GDM1 (cell line): ENCODE data around the gene SMYD2.

Experiments used
- DNase-seq: peaks from one replicate; lab custom pipeline; 2025; lab: John Stamatoyannopoulos, UW

The SMYD2 gene, protein sequence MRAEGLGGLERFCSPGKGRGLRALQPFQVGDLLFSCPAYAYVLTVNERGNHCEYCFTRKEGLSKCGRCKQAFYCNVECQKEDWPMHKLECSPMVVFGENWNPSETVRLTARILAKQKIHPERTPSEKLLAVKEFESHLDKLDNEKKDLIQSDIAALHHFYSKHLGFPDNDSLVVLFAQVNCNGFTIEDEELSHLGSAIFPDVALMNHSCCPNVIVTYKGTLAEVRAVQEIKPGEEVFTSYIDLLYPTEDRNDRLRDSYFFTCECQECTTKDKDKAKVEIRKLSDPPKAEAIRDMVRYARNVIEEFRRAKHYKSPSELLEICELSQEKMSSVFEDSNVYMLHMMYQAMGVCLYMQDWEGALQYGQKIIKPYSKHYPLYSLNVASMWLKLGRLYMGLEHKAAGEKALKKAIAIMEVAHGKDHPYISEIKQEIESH

DNA sequence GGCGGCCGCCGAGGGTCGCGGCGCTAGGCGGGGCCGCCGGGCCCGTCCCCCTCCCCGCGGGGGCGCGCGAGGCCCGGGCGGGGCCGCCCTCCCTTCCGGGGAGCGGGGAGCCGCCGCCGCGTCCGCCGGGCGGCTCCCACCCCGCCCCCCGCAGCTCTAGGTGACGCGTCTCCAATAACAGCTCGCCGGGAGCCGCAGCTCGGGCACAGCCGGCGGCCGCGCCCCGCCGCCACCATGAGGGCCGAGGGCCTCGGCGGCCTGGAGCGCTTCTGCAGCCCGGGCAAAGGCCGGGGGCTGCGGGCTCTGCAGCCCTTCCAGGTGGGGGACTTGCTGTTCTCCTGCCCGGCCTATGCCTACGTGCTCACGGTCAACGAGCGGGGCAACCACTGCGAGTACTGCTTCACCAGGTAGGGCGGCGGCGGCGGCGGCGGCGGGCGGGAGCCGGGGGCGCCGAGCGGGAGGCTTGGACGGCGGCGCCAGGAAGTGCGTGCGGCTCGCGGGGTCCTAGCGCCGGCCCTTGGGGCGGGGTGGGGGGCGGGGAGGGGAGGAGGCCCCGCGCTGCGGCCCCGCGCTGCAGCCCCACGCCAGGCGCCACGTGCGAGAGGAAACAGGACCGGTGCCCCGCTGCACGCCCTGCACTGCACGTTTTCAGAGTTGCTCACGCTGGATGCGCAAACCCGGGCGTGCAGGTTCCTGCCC is at the start of gene SMYD2:
SMYD2 (plus strand) TSS at position 139 of the 699 bp plus-strand sequence; CDS start at position 235, 96 bp downstream.
- peak; percentile 70 for DNase-seq

DNA sequence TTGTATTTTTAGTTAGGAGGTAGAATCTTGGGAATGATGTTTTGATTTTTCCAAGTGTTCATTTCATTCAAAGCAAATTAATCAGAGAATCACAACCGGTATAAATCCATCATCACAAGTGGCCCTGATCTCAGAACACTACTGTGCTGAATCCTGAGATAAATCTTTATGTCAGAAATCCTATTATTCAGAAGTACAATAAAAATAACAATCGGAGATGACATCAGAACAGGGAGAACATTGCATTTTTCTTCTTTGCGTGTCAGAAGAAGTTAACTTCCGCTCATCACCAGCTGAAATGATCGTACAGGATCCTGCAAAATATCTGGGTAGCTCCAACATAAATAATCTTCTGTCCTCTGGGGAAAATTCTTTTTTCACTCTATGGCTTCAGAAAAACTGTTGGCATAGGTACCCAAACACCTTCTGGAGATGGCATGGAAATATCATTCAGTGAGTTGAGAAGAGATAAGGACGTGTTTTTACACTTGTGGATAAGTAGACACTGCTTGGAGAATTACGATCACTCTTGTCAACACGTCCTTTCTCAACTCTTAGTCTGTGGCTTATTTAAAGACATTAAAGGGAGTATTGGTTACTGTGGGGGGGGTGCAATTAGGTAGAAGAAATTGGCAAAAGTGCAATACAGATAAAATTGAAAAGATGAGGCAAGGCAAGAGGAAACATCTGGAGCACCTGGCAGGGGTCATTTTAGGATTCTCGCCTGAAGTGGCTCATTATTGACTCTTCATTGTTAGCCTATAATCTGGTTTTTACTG is 46.9 kb upstream of the SMYD2 start:
- DNase-seq = no peak

DNA sequence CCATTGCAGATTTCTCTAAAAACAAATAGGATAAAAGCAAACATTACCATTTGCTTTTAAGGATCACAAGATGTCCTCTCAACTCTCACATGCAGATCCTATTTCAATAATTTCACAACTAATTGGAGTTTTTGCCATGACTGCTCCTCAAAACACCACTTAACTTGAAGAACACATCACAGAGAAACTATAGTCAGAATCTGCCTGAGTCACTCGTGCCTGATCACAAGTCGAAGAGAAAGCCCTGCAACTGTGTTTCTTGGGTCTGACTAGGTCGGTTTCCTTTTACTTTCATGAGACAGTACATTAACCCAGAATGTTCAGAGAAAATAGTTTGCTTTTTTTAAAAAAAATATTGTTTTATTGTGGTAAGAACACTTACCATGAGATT is 46.3 kb upstream of the SMYD2 start:
- no peak for DNase-seq

GRCh38 chr1:214236477-214236876 is 44.5 kb upstream of the SMYD2 start:
- DNase-seq = no peak

DNA sequence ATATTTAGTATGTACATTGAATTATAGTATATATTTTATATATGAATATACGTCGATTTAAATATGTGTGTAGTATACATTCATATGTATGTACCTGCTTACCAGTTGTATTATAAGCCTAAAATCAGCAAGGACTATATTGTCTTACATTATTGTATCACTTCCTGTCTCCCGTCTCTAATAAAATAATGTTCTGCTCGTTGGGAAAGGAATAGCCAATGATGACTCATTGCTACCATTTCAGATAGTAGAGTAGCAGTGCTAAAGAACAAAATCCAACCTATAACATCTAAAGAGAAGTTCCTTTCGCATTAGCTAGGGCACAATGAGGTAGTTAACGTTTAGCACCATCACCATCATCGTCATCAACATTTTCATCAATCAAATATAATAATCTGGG is 39.9 kb upstream of the SMYD2 start:
- no peak for DNase-seq

DNA sequence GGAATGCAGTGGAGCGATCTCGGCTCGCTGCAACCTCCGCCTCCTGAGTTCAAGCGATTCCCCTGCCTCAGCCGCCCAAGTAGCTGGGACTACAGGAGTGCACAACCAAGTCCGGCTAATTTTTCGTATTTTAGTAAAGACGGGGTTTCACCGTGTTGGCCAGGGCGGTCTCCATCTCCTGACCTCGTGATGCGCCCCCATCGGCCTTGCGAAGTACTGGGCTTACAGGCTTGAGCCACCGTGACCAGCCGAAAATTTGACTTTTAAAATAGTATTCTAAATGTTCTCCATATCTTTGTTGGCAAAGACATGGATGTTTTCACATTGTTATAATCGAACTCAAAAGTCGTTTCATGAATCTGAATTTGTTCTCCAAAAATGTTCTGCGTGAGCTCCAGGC is 36.7 kb upstream of the SMYD2 start:
- DNase-seq = no peak

GRCh38 chr1:214244841-214245240 is 36.1 kb upstream of the SMYD2 start:
- no peak for DNase-seq

GRCh38 chr1:214247501-214248041 is 33.4 kb upstream of the SMYD2 start:
- no peak for DNase-seq

DNA sequence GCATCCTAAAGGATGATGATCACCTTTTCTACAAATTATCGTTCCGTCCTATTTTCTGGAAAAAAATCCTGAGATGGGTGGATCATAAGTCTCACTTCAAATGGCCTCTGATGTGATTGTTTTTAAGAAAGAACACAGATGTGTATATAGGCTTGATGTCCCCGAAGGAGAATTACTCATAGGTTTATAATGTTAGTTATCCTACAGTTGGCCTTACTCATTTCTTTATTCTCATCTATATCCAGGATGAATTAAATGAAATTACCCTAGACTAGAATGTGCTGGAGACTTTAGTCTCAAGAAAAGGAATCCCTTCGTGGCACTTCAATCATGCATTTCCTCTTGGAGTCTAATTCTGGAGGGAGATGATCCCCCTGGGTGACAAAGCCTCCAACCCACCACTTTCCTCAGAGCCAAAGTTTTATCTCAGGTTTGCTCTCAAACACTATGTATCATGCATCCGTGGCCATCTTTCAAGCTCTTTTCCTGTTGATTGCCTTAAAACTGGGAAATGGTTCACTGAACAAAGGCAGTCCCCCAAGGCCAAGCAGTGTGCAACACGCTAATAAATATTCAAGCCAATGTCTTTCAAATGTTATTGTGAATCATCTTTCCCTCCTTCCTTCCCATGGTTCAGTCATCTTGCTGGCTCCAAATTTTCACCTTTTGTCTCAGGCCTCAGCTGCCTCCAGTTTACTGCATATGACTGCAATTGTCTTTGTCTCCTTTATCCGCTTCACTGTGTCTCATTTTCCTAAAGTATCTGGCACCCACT is 32.5 kb upstream of the SMYD2 start:
- DNase-seq = no peak

DNA sequence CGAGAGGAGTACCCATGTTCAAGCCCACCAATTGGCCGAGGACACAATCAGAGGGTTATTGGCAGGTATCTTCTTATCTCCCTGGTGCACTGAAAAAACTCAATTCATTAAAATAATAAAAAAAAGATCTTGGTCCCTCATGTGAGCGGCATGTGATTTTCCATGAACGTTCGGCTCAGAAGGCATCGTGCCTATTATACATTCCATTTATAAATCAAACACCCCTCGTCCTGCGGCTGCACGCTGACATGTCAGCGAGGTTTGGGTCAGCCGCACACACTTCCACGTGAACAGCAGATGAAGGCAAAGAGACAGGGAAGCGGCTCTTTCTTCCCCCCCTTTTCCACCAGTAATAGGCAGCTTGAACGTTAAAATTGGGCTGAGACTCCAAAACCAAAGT is 31.3 kb upstream of the SMYD2 start:
- no peak for DNase-seq

DNA sequence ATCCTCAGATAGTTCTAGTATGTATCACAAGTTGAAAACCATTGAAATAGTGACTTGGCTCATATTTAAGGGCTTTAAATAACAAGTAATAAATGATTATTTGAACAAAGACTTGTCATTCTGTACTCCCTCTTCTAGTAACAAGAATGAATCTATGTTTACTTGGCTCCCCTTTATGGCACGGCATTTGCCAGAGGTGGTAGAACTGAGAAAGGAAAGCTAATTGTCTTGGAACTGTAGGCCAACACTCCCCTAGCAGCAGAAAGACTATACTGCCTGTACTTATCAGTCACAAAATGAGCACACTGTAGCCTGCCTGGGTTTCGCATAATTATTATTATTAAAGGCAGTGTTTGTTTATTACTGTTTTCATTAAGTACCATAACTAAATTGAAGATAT is 29.6 kb upstream of the SMYD2 start:
- no peak for DNase-seq

GRCh38 chr1:214255509-214255908 is 25.4 kb upstream of the SMYD2 start:
- no peak for DNase-seq

GRCh38 chr1:214259353-214259977 is 21.5 kb upstream of the SMYD2 start:
- DNase-seq = peak; percentile 12

DNA sequence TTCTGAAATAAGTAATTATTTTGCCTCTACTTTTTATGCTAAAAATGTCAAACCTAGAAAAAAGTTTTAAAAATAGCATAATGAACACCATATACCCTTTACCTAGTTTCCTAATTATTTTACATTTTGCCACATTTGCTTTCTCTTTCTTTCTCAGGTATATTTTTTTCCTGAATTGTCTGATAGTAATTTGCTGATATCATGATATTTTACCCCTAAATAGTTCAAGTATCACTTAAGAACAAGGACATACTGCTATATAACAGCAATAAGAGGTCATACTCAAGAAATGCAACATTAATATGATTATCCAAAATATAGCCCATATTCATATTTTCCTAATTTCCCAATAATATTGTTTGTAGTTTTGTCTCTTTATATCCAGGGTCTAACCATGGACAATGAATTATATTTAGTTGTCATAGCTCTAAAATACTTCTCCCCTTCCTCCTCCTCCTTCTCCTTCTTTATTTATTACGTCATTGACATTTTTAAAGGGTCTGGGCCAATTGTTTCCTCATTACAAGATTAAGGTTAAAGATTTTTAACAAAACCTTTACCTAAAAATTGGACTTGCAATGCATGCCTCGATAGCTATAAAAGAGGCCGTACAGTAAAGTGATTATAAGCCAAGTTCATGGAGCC is 20.3 kb upstream of the SMYD2 start:
- no peak for DNase-seq

GRCh38 chr1:214261206-214262123 is 19.5 kb upstream of the SMYD2 start:
- peak; percentile 59 for DNase-seq

DNA sequence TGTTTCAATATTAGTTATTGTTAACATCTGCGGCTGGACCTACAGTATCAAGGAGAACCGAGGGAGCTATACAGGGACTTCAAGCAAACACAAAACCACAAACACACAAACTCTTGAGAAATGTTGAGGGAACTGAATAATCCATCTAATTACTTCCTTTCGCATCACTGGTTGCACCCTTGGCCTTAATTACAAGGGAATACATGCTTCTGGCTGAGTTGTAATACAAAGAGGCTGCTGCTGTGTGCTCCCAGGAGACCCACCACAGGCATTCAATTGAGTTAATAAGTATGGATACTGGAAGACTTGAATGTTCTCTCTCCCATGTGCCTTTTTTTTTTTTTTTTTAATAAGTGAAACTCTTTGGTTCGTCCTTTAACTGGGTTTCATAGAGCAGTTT is 16.8 kb upstream of the SMYD2 start:
- no peak for DNase-seq

- DNase-seq = no peak
Observed at GRCh38 chr1:214264976-214265375, 16.0 kb upstream of the SMYD2 start.

DNA sequence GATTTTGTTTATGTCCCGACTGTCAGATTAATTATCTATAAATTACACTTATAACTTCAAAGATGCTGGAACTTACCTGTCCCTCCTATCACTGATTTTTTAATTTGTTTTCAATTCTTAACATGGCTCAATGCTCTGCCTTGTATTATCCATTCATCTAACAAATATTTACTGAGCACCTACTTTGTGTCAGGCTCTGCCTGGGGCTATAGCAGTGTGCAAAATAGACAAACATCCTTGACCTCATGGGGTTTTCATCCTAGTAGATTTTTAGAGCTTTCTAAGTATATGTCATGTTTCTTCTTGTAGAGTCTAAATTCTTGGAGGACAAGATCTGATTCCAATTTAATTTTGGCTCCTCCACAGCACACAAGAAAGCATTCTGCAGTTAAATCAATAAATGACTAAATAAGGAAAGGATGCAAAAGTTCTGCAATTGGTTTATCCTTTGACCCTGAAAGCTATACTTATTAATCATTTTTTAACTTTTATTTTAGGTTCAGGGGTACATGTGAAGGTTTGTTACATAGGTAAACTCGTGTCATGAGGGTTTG is 10.8 kb upstream of the SMYD2 start:
- no peak for DNase-seq

- DNase-seq = no peak
Observed at GRCh38 chr1:214271174-214271858, 9.6 kb upstream of the SMYD2 start.
